Measurements from ENCODE around the gene KCNK2.
A peak's percentile ranks its signal among the peaks of the same experiment; 100 is the strongest.

Gene KCNK2

GRCh38 chr1:215094381-215094780 lies 11.8 kb downstream of the KCNK2 start:
- DNase-seq (ENCODE audit: low spot score) (no peak), FAIRE-seq (no peak)

GRCh38 chr1:215095524-215095923 lies 13.0 kb downstream of the KCNK2 start:
- FAIRE-seq: no peak
- DNase-seq (ENCODE audit: low spot score): no peak

- DNase-seq (ENCODE audit: low spot score) (no peak), FAIRE-seq (no peak)
Observed at GRCh38 chr1:215101511-215101910, 19.0 kb downstream of the KCNK2 start.

- FAIRE-seq (no peak), DNase-seq (ENCODE audit: low spot score) (no peak)
Observed at GRCh38 chr1:215104283-215104682, 21.7 kb downstream of the KCNK2 start.

GRCh38 chr1:215106067-215106466 lies 23.5 kb downstream of the KCNK2 start:
- DNase-seq (ENCODE audit: low spot score) (no peak), FAIRE-seq (no peak)

GRCh38 chr1:215109171-215109570 lies 26.6 kb downstream of the KCNK2 start:
- DNase-seq (ENCODE audit: low spot score) (no peak), FAIRE-seq (no peak)

GRCh38 chr1:215111916-215112315 lies 29.4 kb downstream of the KCNK2 start:
- no peak for DNase-seq (ENCODE audit: low spot score)
- no peak for FAIRE-seq

GRCh38 chr1:215113776-215114153 lies 31.2 kb downstream of the KCNK2 start:
- DNase-seq (ENCODE audit: low spot score): no peak
- FAIRE-seq: peak; percentile 70

GRCh38 chr1:215114154-215114933 lies 31.8 kb downstream of the KCNK2 start:
- peak; percentile 22 for DNase-seq (ENCODE audit: low spot score)

GRCh38 chr1:215115760-215116159 lies 33.2 kb downstream of the KCNK2 start:
- no peak for DNase-seq (ENCODE audit: low spot score)
- FAIRE-seq: no peak

More at GRCh38 chr1:215114154-215114933, 31.8 kb downstream of the KCNK2 start:
- no peak for FAIRE-seq

- FAIRE-seq: no peak
- no peak for DNase-seq (ENCODE audit: low spot score)
Observed at GRCh38 chr1:215118081-215118480, 35.5 kb downstream of the KCNK2 start.

- no peak for DNase-seq (ENCODE audit: low spot score)
- FAIRE-seq: no peak
Observed at GRCh38 chr1:215119056-215119455, 36.5 kb downstream of the KCNK2 start.

GRCh38 chr1:215119719-215120365 lies 37.3 kb downstream of the KCNK2 start:
- DNase-seq (ENCODE audit: low spot score) (no peak), FAIRE-seq (no peak)

- no peak for FAIRE-seq
Observed at GRCh38 chr1:215128504-215128903, 46.0 kb downstream of the KCNK2 start.

GRCh38 chr1:215131291-215131690 lies 48.8 kb downstream of the KCNK2 start:
- no peak for FAIRE-seq
- no peak for DNase-seq (ENCODE audit: low spot score)

More at GRCh38 chr1:215128504-215128903, 46.0 kb downstream of the KCNK2 start:
- no peak for DNase-seq (ENCODE audit: low spot score)

- FAIRE-seq (no peak), DNase-seq (ENCODE audit: low spot score) (no peak)
Observed at GRCh38 chr1:215132156-215132555, 49.6 kb downstream of the KCNK2 start.

- no peak for FAIRE-seq
- no peak for DNase-seq (ENCODE audit: low spot score)
Observed at GRCh38 chr1:215133532-215133931, 51.0 kb downstream of the KCNK2 start.

- no peak for DNase-seq (ENCODE audit: low spot score)
- FAIRE-seq: no peak
Observed at GRCh38 chr1:215137985-215138384, 55.4 kb downstream of the KCNK2 start.

- FAIRE-seq: peak; percentile 30
- DNase-seq (ENCODE audit: low spot score): no peak
Observed at GRCh38 chr1:215140135-215140534, 57.6 kb downstream of the KCNK2 start.

GRCh38 chr1:215141460-215141859 lies 58.9 kb downstream of the KCNK2 start:
- no peak for FAIRE-seq
- DNase-seq (ENCODE audit: low spot score): no peak

- FAIRE-seq: no peak
Observed at GRCh38 chr1:215143497-215143896, 61.0 kb downstream of the KCNK2 start.

GRCh38 chr1:215146240-215146975 lies 63.9 kb downstream of the KCNK2 start:
- DNase-seq (ENCODE audit: low spot score) (peak; percentile 9), FAIRE-seq (no peak)

More at GRCh38 chr1:215143497-215143896, 61.0 kb downstream of the KCNK2 start:
- DNase-seq (ENCODE audit: low spot score): no peak

All from urothelium cell line (cell line).